Esophagus squamous epithelium (tissue), 5 donors: ENCODE results near the gene TAL2. TPM values are rescaled to one million over a fixed set of nuclear protein-coding genes. Genes with fewer than 3 reads are reported as not detected.
"Not testable (repeated sequence)": the region's sequence is repeated elsewhere in the genome, so short reads cannot be mapped to it uniquely, and the experiment has no call there.

Experiments
- DNase-seq: peaks from one replicate; lab custom pipeline; 2025; lab: John Stamatoyannopoulos, UW
- H3K27ac ChIP-seq, 4 donors: fragments of 200-600 bp; sonication (generic); one replicate each; pipeline ENCODE4 v1.5.1; 2016 to 2019; ENCODE audit warnings: mild to moderate bottlenecking in 1 of 4
- H3K27me3 ChIP-seq, 4 donors: fragments of 200-600 bp; sonication (generic); 1 replicate in 3 of 4; 2 replicates in 1 of 4; pipeline versions ENCODE4 v1.5.1 to v1.6.0; 2017 to 2021; ENCODE audit warnings: antibody characterized with exemption in 1 of 4
- H3K36me3 ChIP-seq, 3 donors: fragments of 200-600 bp; sonication (generic); one replicate each; pipeline ENCODE4 v1.5.1; 2016 to 2019
- H3K4me1 ChIP-seq, 3 donors: fragments of 200-600 bp; sonication (generic); one replicate each; pipeline ENCODE4 v1.5.1; 2017 to 2019
- H3K4me3 ChIP-seq, 4 donors: fragments of 200-600 bp; sonication (generic); 1 replicate in 3 of 4; 2 replicates in 1 of 4; pipeline ENCODE4 v1.5.1; 2016 to 2019; ENCODE audit warnings: mild to moderate bottlenecking in 2 of 4, moderate library complexity in 1 of 4
- H3K9me3 ChIP-seq, 3 donors: fragments of 200-600 bp; sonication (generic); one replicate each; pipeline ENCODE4 v1.5.1; 2016 to 2019
- POLR2A ChIP-seq, 4 donors: fragments of 450-650 bp; IDR thresholded peaks; one replicate each; pipeline ENCODE4 v1.6.1; 2017; ENCODE audit warnings: antibody characterized with exemption in 4 of 4, mild to moderate bottlenecking in 4 of 4, moderate library complexity in 3 of 4
- WGBS, 2 donors: methylation state at CpG; one replicate each; pipeline ENCODE4 v1.1.5; 2018; 5-methylcytosine and 5-hydroxymethylcytosine counted together
- intact Hi-C: fragments of 100-400 bp; cut with DNase I; formaldehyde crosslinking; loops from one replicate; pipeline ENCODE4 v1.15.0; 2022
- total RNA-seq, 4 donors: library from RNA; depleted of rRNA; stranded (reverse); fragments of >200 nt; gene quantifications; one replicate each; pipeline ENCODE4 v1.1.0, GENCODE V29; 2016
- TF ChIP-seq, protein P1 (sequence below), 6 experiments: fragments of 450-650 bp in 4 of 6; fragments of 200-600 bp in 2 of 6; sonication (generic) in 2 of 6; IDR thresholded peaks; one replicate each; pipeline ENCODE4 v1.5.1; 2016 to 2019; ENCODE audit warnings: antibody characterized with exemption in 6 of 6, mild to moderate bottlenecking in 4 of 6, moderate library complexity in 4 of 6
- donor health status: DM: yes; HTN: yes; CAD: no.

The TAL2 gene
- total RNA-seq, 4 donors from 2014 or later = not detected

DNA sequence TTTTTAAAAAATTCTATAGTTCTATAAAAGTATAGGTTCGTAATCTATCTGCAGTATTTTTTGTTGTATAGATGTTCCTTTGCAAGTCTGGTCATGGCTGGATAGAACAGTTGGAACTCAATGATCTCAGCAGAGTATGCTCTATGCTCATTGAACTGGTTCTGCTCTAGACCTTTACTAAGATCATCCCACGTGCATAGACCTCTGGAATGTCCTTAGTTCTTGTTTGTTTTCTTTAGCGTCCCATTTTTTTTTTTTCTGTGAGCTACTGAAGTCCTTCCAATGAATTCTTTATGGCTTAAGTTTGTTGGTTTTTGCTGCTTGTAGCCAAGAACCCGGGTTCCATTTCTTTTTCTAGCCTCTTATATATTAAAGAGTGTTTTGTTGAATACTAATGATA is 35.6 kb downstream of the TAL2 start:
- Histone ChIP-seq H3K4me1 (peaks cover 0 to 35% (median 6%) of the 10 kb centered on the region in 3 donors), H3K9me3 (no peaks in the 10 kb centered on the region), H3K27me3 (peaks cover 0 to 11% (median 1%) of the 10 kb centered on the region in 4 donors), H3K27ac (no peak overlapping the region), H3K4me3 (no peak overlapping the region), H3K36me3 (no peaks in the 10 kb centered on the region)
- TF ChIP-seq POLR2A (IDR thresholded peaks at IDR 0.05) = no peak
- TF ChIP-seq, protein P1, sequence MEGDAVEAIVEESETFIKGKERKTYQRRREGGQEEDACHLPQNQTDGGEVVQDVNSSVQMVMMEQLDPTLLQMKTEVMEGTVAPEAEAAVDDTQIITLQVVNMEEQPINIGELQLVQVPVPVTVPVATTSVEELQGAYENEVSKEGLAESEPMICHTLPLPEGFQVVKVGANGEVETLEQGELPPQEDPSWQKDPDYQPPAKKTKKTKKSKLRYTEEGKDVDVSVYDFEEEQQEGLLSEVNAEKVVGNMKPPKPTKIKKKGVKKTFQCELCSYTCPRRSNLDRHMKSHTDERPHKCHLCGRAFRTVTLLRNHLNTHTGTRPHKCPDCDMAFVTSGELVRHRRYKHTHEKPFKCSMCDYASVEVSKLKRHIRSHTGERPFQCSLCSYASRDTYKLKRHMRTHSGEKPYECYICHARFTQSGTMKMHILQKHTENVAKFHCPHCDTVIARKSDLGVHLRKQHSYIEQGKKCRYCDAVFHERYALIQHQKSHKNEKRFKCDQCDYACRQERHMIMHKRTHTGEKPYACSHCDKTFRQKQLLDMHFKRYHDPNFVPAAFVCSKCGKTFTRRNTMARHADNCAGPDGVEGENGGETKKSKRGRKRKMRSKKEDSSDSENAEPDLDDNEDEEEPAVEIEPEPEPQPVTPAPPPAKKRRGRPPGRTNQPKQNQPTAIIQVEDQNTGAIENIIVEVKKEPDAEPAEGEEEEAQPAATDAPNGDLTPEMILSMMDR (IDR thresholded peaks at IDR 0.05) = no peak
- 36 to 43% methylated on average over 4 of the region's 4 CpGs for WGBS, 2 donors
- intact Hi-C loops = no loop called here
- DNase-seq = no peak

DNA sequence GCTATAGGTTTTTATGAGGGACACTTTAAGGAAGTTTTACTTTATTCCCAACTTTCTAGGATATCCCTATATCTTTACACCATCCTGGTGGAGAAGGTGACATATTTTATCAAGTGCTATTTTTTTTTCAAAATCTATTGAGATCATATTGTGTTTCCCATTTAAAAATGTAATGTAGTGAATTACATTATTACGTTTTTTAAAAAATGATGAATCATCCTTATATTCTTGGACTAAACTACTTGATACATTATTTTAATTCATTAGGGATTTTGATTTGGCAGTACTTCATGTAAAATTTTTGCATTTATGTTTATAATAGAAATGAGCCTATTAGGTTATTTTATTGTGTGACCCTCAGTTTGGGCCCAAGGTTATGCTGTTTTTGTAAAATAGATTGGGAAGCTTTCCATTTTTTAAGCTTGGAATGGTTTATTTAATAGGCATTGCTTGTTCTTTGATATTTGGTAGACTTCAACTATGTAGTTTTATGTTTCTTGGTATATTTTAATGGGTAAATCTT is 36.2 kb downstream of the TAL2 start:
- H3K27ac ChIP-seq = no peak overlapping the region
- 32 to 42% methylated on average over 1 of the region's 1 CpG for WGBS, 2 donors
- intact Hi-C loops = no loop called here
- H3K4me3 ChIP-seq = no peak overlapping the region
- no peaks in the 10 kb centered on the region for H3K9me3 ChIP-seq
- no peak for TF ChIP-seq POLR2A (IDR thresholded peaks at IDR 0.05)
- TF ChIP-seq, protein P1 (IDR thresholded peaks at IDR 0.05) = no peak
- H3K27me3 ChIP-seq = peaks cover 0 to 6% (median 0%) of the 10 kb centered on the region in 4 donors
- H3K36me3 ChIP-seq = no peaks in the 10 kb centered on the region
- no peak for DNase-seq
- H3K4me1 ChIP-seq = peaks cover 0 to 30% (median 6%) of the 10 kb centered on the region in 3 donors

GRCh38 chr9:105700668-105701067 is 38.4 kb downstream of the TAL2 start:
- H3K36me3 ChIP-seq = no peaks in the 10 kb centered on the region
- H3K9me3 ChIP-seq = no peaks in the 10 kb centered on the region
- H3K27me3 ChIP-seq = no peaks in the 10 kb centered on the region
- 79 to 80% methylated on average over 1 of the region's 1 CpG for whole genome bisulfite sequencing, 2 donors
- no peak overlapping the region for H3K27ac ChIP-seq
- H3K4me1 ChIP-seq = peaks cover 0 to 16% (median 0%) of the 10 kb centered on the region in 3 donors
- H3K4me3 ChIP-seq = no peak overlapping the region
- TF ChIP-seq, protein P1 (IDR thresholded peaks at IDR 0.05) = no peak
- no peak for TF ChIP-seq POLR2A (IDR thresholded peaks at IDR 0.05)
- intact Hi-C loops = no loop called here
- no peak for DNase-seq

- Histone ChIP-seq H3K36me3 (no peaks in the 10 kb centered on the region), H3K4me1 (peaks cover 0 to 11% (median 0%) of the 10 kb centered on the region in 3 donors), H3K4me3 (no peak overlapping the region), H3K9me3 (no peaks in the 10 kb centered on the region), H3K27ac (no peak overlapping the region), H3K27me3 (no peaks in the 10 kb centered on the region)
- TF ChIP-seq POLR2A (IDR thresholded peaks at IDR 0.05) = no peak
- TF ChIP-seq, protein P1 (IDR thresholded peaks at IDR 0.05) = no peak
- intact Hi-C loops = no loop called here
- no peak for DNase-seq
- WGBS, 2 donors = 67 to 87% methylated on average over 2 of the region's 2 CpGs
These were observed 38.9 kb downstream of the TAL2 start for GRCh38 chr9:105701145-105701544.

GRCh38 chr9:105702207-105702606 is 40.0 kb downstream of the TAL2 start:
- Histone ChIP-seq H3K4me1 (peaks cover 0 to 9% (median 0%) of the 10 kb centered on the region in 3 donors), H3K9me3 (no peaks in the 10 kb centered on the region), H3K36me3 (peaks cover 0 to 6% (median 0%) of the 10 kb centered on the region in 3 donors), H3K4me3 (no peak overlapping the region), H3K27ac (no peak overlapping the region), H3K27me3 (no peaks in the 10 kb centered on the region)
- TF ChIP-seq, protein P1 (IDR thresholded peaks at IDR 0.05) = no peak
- TF ChIP-seq POLR2A (IDR thresholded peaks at IDR 0.05) = no peak
- 39 to 94% methylated on average over 1 of the region's 1 CpG for WGBS, 2 donors
- DNase-seq = no peak
- intact Hi-C loops = no loop called here

DNA sequence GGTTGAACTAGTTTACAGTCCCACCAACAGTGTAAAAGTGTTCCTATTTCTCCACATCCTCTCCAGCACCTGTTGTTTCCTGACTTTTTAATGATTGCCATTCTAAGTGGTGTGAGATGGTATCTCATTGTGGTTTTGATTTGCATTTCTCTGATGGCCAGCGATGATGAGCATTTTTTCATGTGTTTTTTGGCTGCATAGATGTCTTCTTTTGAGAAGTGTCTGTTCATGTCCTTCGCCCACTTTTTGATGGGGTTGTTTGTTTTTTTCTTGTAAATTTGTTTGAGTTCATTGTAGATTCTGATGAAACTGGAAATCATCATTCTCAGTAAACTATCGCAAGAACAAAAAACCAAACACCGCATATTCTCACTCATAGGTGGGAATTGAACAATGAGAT is 41.4 kb downstream of the TAL2 start:
- H3K27ac ChIP-seq, H3K9me3 ChIP-seq, H3K27me3 ChIP-seq, H3K4me3 ChIP-seq, H3K4me1 ChIP-seq, H3K36me3 ChIP-seq, DNase-seq, intact Hi-C loops: not testable (repeated sequence)
- 87 to 90% methylated on average over 2 of the region's 4 CpGs for WGBS, 2 donors
